GM10248 (cell line): ENCODE data around the gene MEST.
"Not testable (repeated sequence)": the region's sequence is repeated elsewhere in the genome, so short reads cannot be mapped to it uniquely, and the experiment has no call there.

Source experiments
- CTCF ChIA-PET: fragments of 300-600 bp; sonication (Branson Sonifier 250); formaldehyde crosslinking; extraction: SDS; loops from one replicate; lab custom pipeline; 2021; ENCODE audit warnings: antibody characterized with exemption; lab: Yijun Ruan, JAX
- POLR2A ChIA-PET: fragments of 350-650 bp; sonication (Branson Sonifier 250); formaldehyde crosslinking; extraction: SDS; loops from one replicate; lab custom pipeline; 2020; ENCODE audit warnings: antibody characterized with exemption; lab: Yijun Ruan, JAX
- DNase-seq: peaks from one replicate; pipeline ENCODE4 v3.0.0; 2012; ENCODE audit errors: extremely low spot score
- TF ChIP-seq, protein P1 (sequence below): IDR thresholded peaks from 2 replicates; pipeline ENCODE4 v1.5.1; 2012; ENCODE audit warnings: mild to moderate bottlenecking, low read depth; ENCODE audit errors: extremely low read depth, missing control alignments, control extremely low read depth

MEST gene

DNA sequence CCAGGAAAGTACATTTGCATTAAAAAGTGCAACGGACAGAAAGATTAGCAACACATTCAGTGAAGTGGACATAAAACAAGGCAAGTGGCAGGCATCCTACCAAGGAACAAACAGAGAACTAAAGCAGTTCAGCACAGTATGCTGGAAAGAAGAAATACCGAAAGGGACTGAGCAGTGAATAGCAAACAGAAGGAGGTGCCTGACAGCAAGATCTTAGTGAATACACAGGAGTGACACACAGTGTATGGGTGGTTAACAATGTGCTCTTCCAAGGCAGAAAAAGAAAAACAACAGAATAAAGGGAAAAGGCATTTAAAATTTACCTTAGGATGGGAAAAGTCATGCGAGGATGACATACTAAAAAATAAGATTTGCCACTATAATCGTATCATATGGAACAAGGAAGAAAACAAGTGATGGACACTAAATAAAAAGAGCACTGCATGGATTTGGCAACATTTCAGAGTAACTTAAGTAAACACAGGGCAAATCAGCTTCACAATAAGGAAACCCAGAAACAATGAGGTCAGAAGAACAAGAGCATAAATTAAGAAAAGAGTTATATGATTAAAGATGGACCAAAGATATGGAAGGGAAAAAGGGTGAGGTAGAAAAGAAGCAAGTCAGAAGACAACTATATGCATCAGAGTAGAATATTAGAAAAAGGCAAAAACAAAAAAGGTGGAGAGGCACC lies 29.5 kb downstream of the MEST start:
- CTCF ChIA-PET, result no interaction called here
- POLR2A ChIA-PET, result no interaction called here
- no peak for DNase-seq
- TF ChIP-seq, protein P1, sequence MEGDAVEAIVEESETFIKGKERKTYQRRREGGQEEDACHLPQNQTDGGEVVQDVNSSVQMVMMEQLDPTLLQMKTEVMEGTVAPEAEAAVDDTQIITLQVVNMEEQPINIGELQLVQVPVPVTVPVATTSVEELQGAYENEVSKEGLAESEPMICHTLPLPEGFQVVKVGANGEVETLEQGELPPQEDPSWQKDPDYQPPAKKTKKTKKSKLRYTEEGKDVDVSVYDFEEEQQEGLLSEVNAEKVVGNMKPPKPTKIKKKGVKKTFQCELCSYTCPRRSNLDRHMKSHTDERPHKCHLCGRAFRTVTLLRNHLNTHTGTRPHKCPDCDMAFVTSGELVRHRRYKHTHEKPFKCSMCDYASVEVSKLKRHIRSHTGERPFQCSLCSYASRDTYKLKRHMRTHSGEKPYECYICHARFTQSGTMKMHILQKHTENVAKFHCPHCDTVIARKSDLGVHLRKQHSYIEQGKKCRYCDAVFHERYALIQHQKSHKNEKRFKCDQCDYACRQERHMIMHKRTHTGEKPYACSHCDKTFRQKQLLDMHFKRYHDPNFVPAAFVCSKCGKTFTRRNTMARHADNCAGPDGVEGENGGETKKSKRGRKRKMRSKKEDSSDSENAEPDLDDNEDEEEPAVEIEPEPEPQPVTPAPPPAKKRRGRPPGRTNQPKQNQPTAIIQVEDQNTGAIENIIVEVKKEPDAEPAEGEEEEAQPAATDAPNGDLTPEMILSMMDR, result no peak

DNA sequence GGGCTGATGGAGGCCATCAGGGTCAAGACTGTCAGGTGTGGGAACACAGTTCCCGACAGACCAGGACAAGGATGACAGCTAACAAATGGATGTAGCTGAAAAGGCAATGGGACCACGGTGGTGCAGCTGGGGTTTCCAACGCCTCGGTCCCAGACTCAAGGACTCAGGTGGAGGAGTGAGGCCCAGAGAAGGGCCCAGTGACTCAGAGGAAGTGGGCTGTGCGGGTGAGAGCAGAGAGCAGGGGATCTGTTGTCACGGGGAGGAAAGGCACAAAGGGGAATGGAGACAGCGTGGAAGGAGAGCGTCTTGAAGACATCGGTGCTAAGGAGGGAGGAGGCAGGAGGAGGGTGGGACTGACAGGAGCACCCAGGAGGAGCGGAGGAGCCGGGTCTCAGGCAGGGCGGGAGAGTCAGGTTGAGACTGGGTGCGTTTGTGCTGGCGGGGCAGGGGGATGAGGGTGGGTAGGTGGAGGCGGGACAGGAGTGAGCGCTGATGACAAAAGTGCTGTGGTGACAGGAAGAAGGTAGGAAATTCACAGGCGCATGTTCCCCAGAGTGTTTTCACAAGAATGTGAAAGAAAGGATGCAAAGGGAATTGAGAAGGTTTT lies 31.7 kb downstream of the MEST start:
- CTCF ChIA-PET, DNase-seq: not testable (repeated sequence)
- POLR2A ChIA-PET, result interaction anchor here (0.6 kb wide), 1 partner anchor 167 kb away, joined by 8 read pairs; no protein-coding TSS in a partner anchor

DNA sequence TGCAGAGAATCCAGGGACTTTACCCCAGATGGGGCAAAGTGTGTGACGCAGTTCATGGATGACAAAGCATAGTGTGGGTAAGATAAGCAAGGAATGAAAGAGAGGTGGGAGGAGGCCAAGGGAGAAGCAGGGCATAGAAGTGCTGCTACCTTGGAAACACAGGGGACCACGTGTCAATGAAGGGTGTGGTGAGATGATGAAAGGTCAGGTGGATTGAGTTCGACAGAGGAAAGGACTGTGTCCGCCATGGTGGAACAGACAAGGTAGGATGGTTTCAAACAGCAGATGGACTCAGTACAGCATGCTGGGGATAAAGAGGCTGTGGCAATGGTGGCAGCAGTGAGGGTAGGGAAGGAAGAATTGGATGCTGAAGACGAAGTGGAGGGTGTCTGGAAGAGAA lies 32.7 kb downstream of the MEST start:
- ChIA-PET POLR2A (no interaction called here), CTCF (no interaction called here)
- TF ChIP-seq, protein P1, result no peak
- DNase-seq, result no peak

DNA sequence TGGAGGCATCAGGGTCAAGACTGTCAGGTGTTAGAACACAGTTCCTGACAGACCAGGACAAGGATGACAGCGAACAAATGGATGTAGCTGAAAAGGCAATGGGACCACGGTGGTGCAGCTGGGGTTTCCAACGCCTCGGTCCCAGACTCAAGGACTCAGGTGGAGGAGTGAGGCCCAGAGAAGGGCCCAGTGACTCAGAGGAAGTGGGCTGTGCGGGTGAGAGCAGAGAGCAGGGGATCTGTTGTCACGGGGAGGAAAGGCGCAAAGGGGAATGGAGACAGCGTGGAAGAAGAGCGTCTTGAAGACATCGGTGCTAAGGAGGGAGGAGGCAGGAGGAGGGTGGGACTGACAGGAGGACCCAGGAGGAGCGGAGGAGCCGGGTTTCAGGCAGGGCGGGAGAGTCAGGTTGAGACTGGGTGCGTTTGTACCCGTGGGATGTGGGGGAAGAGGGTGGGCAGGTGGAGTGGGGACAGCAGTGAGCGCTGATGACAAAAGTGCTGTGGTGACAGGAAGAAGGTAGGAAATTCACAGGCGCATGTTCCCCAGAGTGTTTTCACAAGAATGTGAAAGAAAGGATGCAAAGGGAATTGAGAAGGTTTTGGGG lies 36.0 kb downstream of the MEST start:
- POLR2A ChIA-PET, CTCF ChIA-PET, DNase-seq: not testable (repeated sequence)

DNA sequence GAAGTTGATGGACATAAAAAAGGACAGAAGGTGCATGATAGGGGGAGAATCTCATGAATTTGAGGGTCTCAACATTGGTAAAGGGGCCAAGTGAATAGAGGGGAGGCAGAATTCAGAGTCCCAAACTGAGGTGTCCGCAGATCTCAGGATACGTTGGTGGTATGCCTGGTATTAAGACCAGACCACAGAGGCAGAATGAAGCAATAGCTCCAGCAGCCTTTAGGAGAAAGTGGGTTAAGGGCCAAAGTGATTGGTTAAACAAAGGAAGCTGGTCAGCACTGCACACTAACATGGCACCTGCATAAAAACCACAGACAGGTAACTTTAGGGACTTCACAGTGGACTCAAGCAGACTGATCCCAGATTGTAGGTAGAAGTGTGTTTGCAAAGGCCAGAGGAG lies 37.5 kb downstream of the MEST start:
- TF ChIP-seq, protein P1, result no peak
- POLR2A ChIA-PET, result no interaction called here
- CTCF ChIA-PET, result no interaction called here
- no peak for DNase-seq

DNA sequence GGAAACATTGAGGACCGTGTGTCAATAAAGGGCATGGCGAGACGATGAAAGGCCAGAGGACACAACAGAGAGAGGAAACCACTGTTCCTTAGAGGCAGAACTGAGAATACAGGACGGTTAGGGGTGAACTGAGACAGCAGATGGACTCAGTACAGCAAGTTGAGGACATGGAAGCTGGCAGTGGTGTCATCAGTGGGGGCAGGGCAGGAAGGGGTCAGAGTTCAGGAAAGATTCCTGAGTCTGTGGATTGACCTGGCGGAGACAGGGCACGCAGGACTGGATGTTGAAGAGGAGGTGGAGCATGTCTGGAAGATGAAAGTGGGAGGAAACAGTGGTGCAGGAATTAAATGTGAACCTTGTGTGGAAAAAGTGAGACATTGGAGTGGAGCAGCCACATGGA lies 46.0 kb downstream of the MEST start:
- POLR2A ChIA-PET, DNase-seq, CTCF ChIA-PET: not testable (repeated sequence)

DNA sequence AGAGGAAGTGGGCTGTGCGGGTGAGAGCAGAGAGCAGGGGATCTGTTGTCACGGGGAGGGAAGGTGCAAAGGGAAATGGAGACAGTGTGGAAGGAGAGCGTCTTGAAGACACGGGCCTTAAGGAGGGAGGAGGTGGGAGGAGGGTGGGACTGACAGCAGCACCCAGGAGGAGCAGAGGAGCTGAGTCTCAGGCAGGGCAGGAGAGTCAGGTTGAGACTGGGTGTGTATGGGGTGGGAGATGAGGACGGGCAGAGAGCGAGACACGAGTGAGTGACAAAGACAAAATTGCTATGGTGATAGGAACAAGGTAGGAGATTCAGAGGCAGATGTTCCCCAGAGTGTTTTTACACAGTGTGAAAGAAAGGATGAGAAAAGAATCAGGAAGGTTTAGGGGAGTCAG lies 49.4 kb downstream of the MEST start:
- POLR2A ChIA-PET, DNase-seq, CTCF ChIA-PET: not testable (repeated sequence)

DNA sequence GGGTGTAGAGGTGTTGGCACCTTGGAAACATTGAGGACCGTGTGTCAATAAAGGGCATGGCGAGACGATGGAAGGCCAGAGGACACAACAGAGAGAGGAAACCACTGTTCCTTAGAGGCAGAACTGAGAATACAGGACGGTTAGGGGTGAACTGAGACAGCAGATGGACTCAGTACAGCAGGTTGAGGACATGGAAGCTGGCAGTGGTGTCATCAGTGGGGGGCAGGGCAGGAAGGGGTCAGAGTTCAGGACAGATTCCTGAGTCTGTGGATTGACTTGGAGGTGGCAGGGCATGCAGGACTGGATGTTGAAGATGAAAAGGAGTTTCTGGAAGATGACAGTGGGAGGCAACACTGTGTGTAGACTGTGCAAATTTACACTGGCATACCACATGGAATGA lies 50.4 kb downstream of the MEST start:
- CTCF ChIA-PET, POLR2A ChIA-PET, DNase-seq: not testable (repeated sequence)

DNA sequence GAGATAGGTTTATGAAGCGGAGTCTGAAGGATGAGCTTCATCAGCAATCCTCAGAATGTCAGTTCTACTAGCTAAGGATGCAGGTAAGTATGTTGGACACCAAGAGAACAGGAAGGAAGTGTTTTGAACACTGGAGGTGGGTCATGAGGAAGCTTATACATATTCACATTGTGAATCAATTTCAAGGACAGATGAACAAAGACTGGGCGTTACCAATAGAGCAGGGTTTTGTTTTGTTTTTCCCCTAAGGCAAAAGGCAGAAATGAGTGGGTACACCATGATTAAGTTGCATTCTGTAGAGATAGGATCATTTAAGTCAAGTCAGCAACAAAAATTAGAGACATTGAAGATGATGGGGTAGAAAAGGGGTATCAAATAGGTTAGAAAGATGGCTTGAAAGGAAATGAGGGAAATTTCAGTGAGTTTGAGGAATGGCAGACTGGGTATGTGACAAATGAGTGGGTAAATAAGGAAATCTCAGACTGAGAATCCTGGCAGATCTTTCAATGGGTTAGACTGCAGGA lies 51.7 kb downstream of the MEST start:
- no peak for DNase-seq
- ChIA-PET CTCF (interaction anchor here (1.4 kb wide), 1 partner anchor 10 kb away, joined by 5 read pairs; no protein-coding TSS in a partner anchor), POLR2A (no interaction called here)
- TF ChIP-seq, protein P1, result no peak
